H1 (cell line): Measurements from ENCODE around the gene WNK4. TPM values are rescaled to one million over a fixed set of nuclear protein-coding genes. Genes with fewer than 3 reads are reported as not detected.
"Not testable (repeated sequence)": the region's sequence is repeated elsewhere in the genome, so short reads cannot be mapped to it uniquely, and the experiment has no call there.

Source experiments
- CTCF ChIA-PET: fragments of 300-600 bp; sonication (Branson Sonifier 250); formaldehyde crosslinking; loops from one replicate; lab custom pipeline; 2021; ENCODE audit not compliant: partially characterized antibody; lab: Charles Lee
- POLR2A ChIA-PET: fragments of 300-600 bp; sonication (Branson Sonifier 250); formaldehyde crosslinking; loops from one replicate; lab custom pipeline; 2021; ENCODE audit warnings: inconsistent platforms; ENCODE audit not compliant: partially characterized antibody; lab: Charles Lee
- DNase-seq, 2 experiments: peaks; one replicate each; pipeline versions ENCODE4 v3.0.0 to v3.0.0-alpha.2; 2010 to 2022; ENCODE audit warnings: low spot score in 2 of 2, low read depth in 1 of 2, mixed read lengths in 1 of 2
- FAIRE-seq: peaks from 2 replicates; lab custom pipeline; 2011; peaks lifted over from hg19 to GRCh38; lab: Jason Lieb, UNC
- H2AFZ ChIP-seq: 2 replicates; pipeline ENCODE4 v1.8.1; 2012; ENCODE audit warnings: low read length, inconsistent platforms
- H2AK5ac ChIP-seq: 2 replicates; pipeline ENCODE4 v1.6.1; 2013; ENCODE audit warnings: low read depth, low read length
- H2BK120ac ChIP-seq: replicated peaks from 2 replicates; pipeline ENCODE3; 2013; ENCODE audit warnings: low read depth, low read length, inconsistent platforms
- H2BK12ac ChIP-seq: 2 replicates; pipeline ENCODE4 v1.6.1; 2013; ENCODE audit warnings: low read depth, low read length
- H2BK15ac ChIP-seq: 2 replicates; pipeline ENCODE4 v1.6.1; 2013; ENCODE audit warnings: low read length
- H2BK20ac ChIP-seq: 2 replicates; pipeline ENCODE4 v1.6.1; 2013; ENCODE audit warnings: low read length
- H2BK5ac ChIP-seq: 2 replicates; pipeline ENCODE4 v1.6.1; 2013; ENCODE audit warnings: low read depth, low read length
- H3K14ac ChIP-seq: 2 replicates; pipeline ENCODE4 v1.6.1; 2013; ENCODE audit warnings: inconsistent platforms; ENCODE audit not compliant: insufficient read length
- H3K18ac ChIP-seq: 2 replicates; pipeline ENCODE4 v1.6.1; 2013; ENCODE audit warnings: low read length; ENCODE audit errors: extremely low read depth
- H3K23ac ChIP-seq: 2 replicates; pipeline ENCODE4 v1.6.1; 2013; ENCODE audit warnings: inconsistent platforms; ENCODE audit not compliant: insufficient read length
- H3K23me2 ChIP-seq: 2 replicates; pipeline ENCODE4 v1.6.1; 2013; ENCODE audit warnings: low read depth, low read length
- H3K27ac ChIP-seq: 2 replicates; pipeline ENCODE4 v1.6.1; 2011; ENCODE audit warnings: low read depth, low read length, inconsistent platforms
- H3K27me3 ChIP-seq, 4 experiments: replicated peaks in 1 of 4; 1 replicate in 1 of 4; 2 replicates in 3 of 4; pipeline versions ENCODE4 v1.6.1 to v1.8.1; 2011 to 2013; ENCODE audit warnings: low read length in 3 of 4, mild to moderate bottlenecking in 3 of 4, inconsistent platforms in 2 of 4, mixed read lengths in 2 of 4, moderate library complexity in 1 of 4; ENCODE audit not compliant: control insufficient read depth in 3 of 4, insufficient read depth in 3 of 4; ENCODE audit errors: extremely low read depth in 1 of 4
- H3K36me3 ChIP-seq, 4 experiments: 2 replicates each; pipeline versions ENCODE4 v1.6.1 to v1.8.1; 2011 to 2013; ENCODE audit warnings: mild to moderate bottlenecking in 4 of 4, low read length in 3 of 4, moderate library complexity in 2 of 4, control low read depth in 1 of 4, inconsistent platforms in 1 of 4; ENCODE audit not compliant: insufficient read depth in 4 of 4, control insufficient read depth in 2 of 4
- H3K4ac ChIP-seq: replicated peaks from 2 replicates; pipeline ENCODE3; 2013; ENCODE audit warnings: low read length, low read depth, mixed read lengths, inconsistent platforms; ENCODE audit not compliant: insufficient read length
- H3K4me1 ChIP-seq, 4 experiments: replicated peaks in 1 of 4; 1 replicate in 1 of 4; 2 replicates in 3 of 4; pipeline versions ENCODE4 v1.6.1 to v1.8.1; 2011 to 2013; ENCODE audit warnings: low read length in 3 of 4, inconsistent platforms in 2 of 4, mixed read lengths in 1 of 4; ENCODE audit not compliant: insufficient read depth in 4 of 4, control insufficient read depth in 3 of 4
- H3K4me2 ChIP-seq, 2 experiments: 2 replicates each; pipeline versions ENCODE4 v1.6.1 to v1.8.1; 2011 to 2013; ENCODE audit warnings: low read depth in 2 of 2, low read length in 2 of 2, control low read depth in 1 of 2, inconsistent platforms in 1 of 2, mild to moderate bottlenecking in 1 of 2; ENCODE audit not compliant: insufficient read depth in 1 of 2
- H3K4me3 ChIP-seq, 4 experiments: fragments of 200-600, 300-600 bp in 1 of 4; sonication (generic), shearing (Covaris generic), sonication (Bioruptor Twin) in 1 of 4; 2 replicates each; pipeline versions ENCODE4 v1.5.1 to v1.8.1; 2011 to 2016; ENCODE audit warnings: low read length in 4 of 4, low read depth in 3 of 4, control low read depth in 2 of 4, inconsistent platforms in 2 of 4, mild to moderate bottlenecking in 2 of 4, mixed read lengths in 1 of 4, moderate library complexity in 1 of 4; ENCODE audit not compliant: insufficient read depth in 2 of 4; ENCODE audit errors: extremely low read depth in 1 of 4
- H3K56ac ChIP-seq: replicated peaks from 2 replicates; pipeline ENCODE3; 2013; ENCODE audit warnings: low read depth, mild to moderate bottlenecking, mixed read lengths, low read length, inconsistent platforms; ENCODE audit not compliant: insufficient read length
- H3K79me1 ChIP-seq: 2 replicates; pipeline ENCODE4 v1.6.1; 2013; ENCODE audit warnings: low read depth, low read length, control low read depth
- H3K79me2 ChIP-seq, 2 experiments: 2 replicates each; pipeline versions ENCODE4 v1.6.1 to v1.8.1; 2012 to 2013; ENCODE audit warnings: low read length in 2 of 2, mild to moderate bottlenecking in 2 of 2, inconsistent platforms in 1 of 2; ENCODE audit not compliant: insufficient read depth in 2 of 2, control insufficient read depth in 1 of 2
- H3K9ac ChIP-seq, 4 experiments: replicated peaks in 1 of 4; 1 replicate in 1 of 4; 2 replicates in 3 of 4; pipeline versions ENCODE4 v1.6.1 to v1.8.1; 2011 to 2013; ENCODE audit warnings: low read depth in 3 of 4, low read length in 3 of 4, control low read depth in 2 of 4, mild to moderate bottlenecking in 2 of 4, moderate library complexity in 2 of 4, inconsistent platforms in 1 of 4; ENCODE audit errors: extremely low read depth in 1 of 4
- H3K9me3 ChIP-seq, 2 experiments: 2 replicates each; pipeline versions ENCODE4 v1.6.1 to v1.8.1; 2012 to 2013; ENCODE audit warnings: mild to moderate bottlenecking in 2 of 2, moderate library complexity in 2 of 2, control low read depth in 1 of 2, inconsistent platforms in 1 of 2, low read depth in 1 of 2, low read length in 1 of 2, mixed read lengths in 1 of 2; ENCODE audit not compliant: insufficient read depth in 2 of 2
- H4K20me1 ChIP-seq, 2 experiments: replicated peaks in 1 of 2; 2 replicates each; pipeline versions ENCODE3 to v1.8.1; 2011 to 2013; ENCODE audit warnings: inconsistent platforms in 2 of 2, low read length in 2 of 2, mild to moderate bottlenecking in 1 of 2; ENCODE audit not compliant: insufficient read depth in 2 of 2, control insufficient read depth in 1 of 2
- H4K5ac ChIP-seq: 2 replicates; pipeline ENCODE4 v1.6.1; 2013; ENCODE audit warnings: low read length, low read depth, mixed read lengths, inconsistent platforms; ENCODE audit not compliant: insufficient read length
- H4K8ac ChIP-seq: 2 replicates; pipeline ENCODE4 v1.8.0; 2013; ENCODE audit warnings: mild to moderate bottlenecking, moderate library complexity, low read length, inconsistent platforms; ENCODE audit not compliant: insufficient read depth; ENCODE audit errors: extremely low read depth
- H4K91ac ChIP-seq: replicated peaks from 2 replicates; pipeline ENCODE3; 2013; ENCODE audit warnings: low read length, mixed read lengths, inconsistent platforms; ENCODE audit not compliant: insufficient read length
- CREB1 ChIP-seq: IDR thresholded peaks from 2 replicates; pipeline ENCODE4 v1.6.1; 2012; ENCODE audit warnings: inconsistent platforms
- WGBS, 2 experiments: shearing (Covaris generic) in 1 of 2; methylation state at CpG; one replicate each; pipeline versions ENCODE4 v1.1.6 to v1.1.7; 2013 to 2015; ENCODE audit warnings: low lambda C conversion rate in 2 of 2, mixed read lengths in 2 of 2, inconsistent platforms in 1 of 2, low coverage in 1 of 2, missing lambda C conversion rate in 1 of 2; ENCODE audit not compliant: insufficient replicate concordance in 2 of 2, insufficient coverage in 1 of 2, insufficient read length in 1 of 2; ENCODE audit errors: extremely low coverage in 1 of 2, missing lambda C conversion rate in 1 of 2; 5-methylcytosine and 5-hydroxymethylcytosine counted together
- polyA plus RNA-seq, 7 experiments: library from polyadenylated mRNA; depleted of rRNA in 3 of 7; stranded (reverse) in 5 of 7; unstranded in 2 of 7; fragments of >200 nt in 5 of 7; fragments of 200-250 nt in 2 of 7; gene quantifications; 1 replicate in 5 of 7; 2 replicates in 1 of 7; 4 replicates in 1 of 7; pipeline versions ENCODE4 v1.2.1 to v1.2.3, GENCODE V29; 2011 to 2013; ENCODE audit warnings: missing spikeins in 2 of 7, mixed read lengths in 2 of 7
- total RNA-seq: library from RNA; stranded (reverse); fragmentation: NEBNext Ultra II Directional; extraction: Animal tissue kit (Norgen Biotek cat#: 25700); gene quantifications from 2 replicates; pipeline ENCODE4 v1.2.1, GENCODE V29; 2021

WNK4 gene
- total and polyA plus RNA-seq, 2 of the 8 experiments (the other 6 are each of a cell fraction or from before 2014, with no cell fraction given) = 0.21 to 1.7 TPM

DNA sequence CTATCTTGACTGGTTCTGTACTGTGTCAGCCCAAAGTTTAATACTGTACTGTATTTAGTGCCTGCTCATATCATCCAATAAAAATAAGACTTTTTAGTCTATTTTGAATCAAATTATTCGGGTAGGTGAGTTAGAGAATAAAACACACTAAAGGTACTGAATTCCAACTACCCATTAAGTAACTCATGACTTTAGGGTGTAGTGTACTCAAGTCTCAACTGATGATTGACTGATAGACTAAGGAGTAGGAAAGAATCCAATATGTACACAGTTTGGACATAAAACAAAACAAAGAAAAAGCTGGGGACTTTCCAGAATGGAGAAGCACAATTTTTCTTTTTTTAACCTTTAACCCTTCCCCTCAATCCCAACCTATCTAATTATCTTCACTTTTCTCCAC is 39.7 kb upstream of the WNK4 start (continued):
- TF ChIP-seq CREB1 = no peak

DNA sequence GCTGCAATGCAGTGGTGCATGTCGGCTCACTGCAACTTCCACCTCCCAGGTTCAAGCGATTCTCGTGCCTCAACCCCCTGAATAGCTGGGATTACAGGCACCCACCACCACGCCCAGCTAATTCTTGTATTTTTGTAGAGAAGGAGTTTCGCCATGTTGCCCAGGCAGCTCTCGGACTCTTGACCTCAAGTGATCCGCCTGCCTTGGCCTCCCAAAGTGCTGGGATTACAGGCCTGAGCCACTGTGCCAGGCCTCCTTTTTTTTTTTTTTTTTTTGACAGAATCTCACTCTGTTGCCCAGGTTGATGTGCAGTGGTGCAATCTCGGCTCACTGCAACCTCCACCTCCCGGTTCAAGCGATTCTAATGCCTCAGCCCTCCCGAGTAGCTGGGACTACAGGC is 37.5 kb upstream of the WNK4 start:
- POLR2A ChIA-PET = interaction anchor here (0.7 to 1.7 kb wide), 5 partner anchors 9 to 186 kb away, joined by 3 read pairs; no protein-coding TSS in a partner anchor
- not testable (repeated sequence) for H3K4me3 ChIP-seq

More for the DNA sequence above, 37.5 kb upstream of the WNK4 start:
- FAIRE-seq, H2AFZ ChIP-seq, H4K20me1 ChIP-seq, H3K9ac ChIP-seq, H2BK12ac ChIP-seq, H4K91ac ChIP-seq, H2BK120ac ChIP-seq, H3K4me2 ChIP-seq, H3K56ac ChIP-seq, H3K18ac ChIP-seq, H4K8ac ChIP-seq, H3K9me3 ChIP-seq, H3K23ac ChIP-seq, H4K5ac ChIP-seq, H3K4me1 ChIP-seq, H3K79me1 ChIP-seq, H3K23me2 ChIP-seq, H3K27ac ChIP-seq, H2BK15ac ChIP-seq, DNase-seq, H2BK20ac ChIP-seq, H2AK5ac ChIP-seq, H3K36me3 ChIP-seq, H2BK5ac ChIP-seq, H3K4ac ChIP-seq, H3K14ac ChIP-seq: not testable (repeated sequence)
- Histone ChIP-seq H3K79me2 (peaks cover 0 to 12% of the 10 kb centered on the region in 2 experiments; a peak in 3 of 4 replicates), H3K27me3 (peaks cover 9 to 14% (median 13%) of the 10 kb centered on the region in 4 experiments)
- WGBS, 2 experiments = 86% methylated on average over 11 of the region's 11 CpGs; no CpG with 5 or more reads in 1 of the 2 experiments
- CTCF ChIA-PET = interaction anchor here (0.6 to 1.6 kb wide), 7 partner anchors 11 to 143 kb away, joined by 3 to 6 read pairs (median 3); partner anchors contain the start of genes RAMP2 and VPS25
